Measurements from ENCODE around the gene KCTD13. TPM values are rescaled to one million over a fixed set of nuclear protein-coding genes. Genes with fewer than 3 reads are reported as not detected.
"Not testable (repeated sequence)": the region's sequence is repeated elsewhere in the genome, so short reads cannot be mapped to it uniquely, and the experiment has no call there.

KCTD13 gene
- total RNA-seq, 4 donors from 2014 or later: 7.1 to 44.5 (median 20.0) TPM

- ATAC-seq (ENCODE audit: low FRiP score): peak; percentile 100
- peak; percentile 23 for DNase-seq (ENCODE audit: low spot score)
- peak in 1 of 3 donors; percentile 6 for TF ChIP-seq CTCF (IDR thresholded peaks at IDR 0.05)
Measured at GRCh38 chr16:29943846-29944799, 18.1 kb upstream of the KCTD13 start.

- DNase-seq (ENCODE audit: low spot score) (no peak), ATAC-seq (ENCODE audit: low FRiP score) (no peak)
- TF ChIP-seq CTCF (IDR thresholded peaks at IDR 0.05): no peak
Measured at GRCh38 chr16:29940656-29941055, 14.6 kb upstream of the KCTD13 start.

GRCh38 chr16:29931750-29932149, 5.7 kb upstream of the KCTD13 start:
- not testable (repeated sequence) for ATAC-seq (ENCODE audit: low FRiP score)

GRCh38 chr16:29927070-29927905, 1.3 kb upstream of the KCTD13 start:
- no peak for DNase-seq (ENCODE audit: low spot score)
- no peak for TF ChIP-seq CTCF (IDR thresholded peaks at IDR 0.05)
- no peak for ATAC-seq (ENCODE audit: low FRiP score)

More at GRCh38 chr16:29931750-29932149, 5.7 kb upstream of the KCTD13 start:
- DNase-seq (ENCODE audit: low spot score): not testable (repeated sequence)

GRCh38 chr16:29926711-29927052, 656 bp upstream of the KCTD13 start:
- no peak for DNase-seq (ENCODE audit: low spot score)

GRCh38 chr16:29925105-29925756, 795 bp downstream of the KCTD13 start:
- DNase-seq (ENCODE audit: low spot score): no peak
- TF ChIP-seq CTCF (IDR thresholded peaks at IDR 0.05): no peak
- peak; percentile 10 for ATAC-seq (ENCODE audit: low FRiP score)

More at GRCh38 chr16:29926711-29927052, 656 bp upstream of the KCTD13 start:
- TF ChIP-seq CTCF (IDR thresholded peaks at IDR 0.05): no peak
- no peak for ATAC-seq (ENCODE audit: low FRiP score)

GRCh38 chr16:29922986-29923501, 3.0 kb downstream of the KCTD13 start:
- no peak for DNase-seq (ENCODE audit: low spot score)

More at GRCh38 chr16:29922986-29923501, 3.0 kb downstream of the KCTD13 start:
- no peak for ATAC-seq (ENCODE audit: low FRiP score)
- TF ChIP-seq CTCF (IDR thresholded peaks at IDR 0.05): no peak
